ENCODE data around the gene PRUNE2.

DNA sequence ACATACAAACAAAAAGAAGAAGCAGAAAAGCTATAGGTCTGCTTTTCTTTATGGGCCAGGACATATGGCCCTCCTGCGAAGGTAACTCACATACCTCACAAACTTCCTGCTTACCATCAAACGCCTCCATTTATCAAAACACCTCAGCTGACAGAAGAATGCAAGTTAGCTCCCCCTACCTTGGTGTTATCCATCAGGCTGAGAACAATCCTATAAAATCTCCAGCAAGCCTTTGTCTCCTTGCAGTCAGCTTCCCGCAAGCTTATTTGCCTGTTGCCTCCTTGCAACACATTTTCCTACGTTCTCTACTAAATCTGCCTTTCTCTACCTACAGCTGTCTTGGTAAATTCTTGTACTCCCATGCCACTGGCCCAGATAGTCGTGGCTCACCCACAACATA is 164.4 kb downstream of the PRUNE2 start:
- TF ChIP-seq, protein P1, sequence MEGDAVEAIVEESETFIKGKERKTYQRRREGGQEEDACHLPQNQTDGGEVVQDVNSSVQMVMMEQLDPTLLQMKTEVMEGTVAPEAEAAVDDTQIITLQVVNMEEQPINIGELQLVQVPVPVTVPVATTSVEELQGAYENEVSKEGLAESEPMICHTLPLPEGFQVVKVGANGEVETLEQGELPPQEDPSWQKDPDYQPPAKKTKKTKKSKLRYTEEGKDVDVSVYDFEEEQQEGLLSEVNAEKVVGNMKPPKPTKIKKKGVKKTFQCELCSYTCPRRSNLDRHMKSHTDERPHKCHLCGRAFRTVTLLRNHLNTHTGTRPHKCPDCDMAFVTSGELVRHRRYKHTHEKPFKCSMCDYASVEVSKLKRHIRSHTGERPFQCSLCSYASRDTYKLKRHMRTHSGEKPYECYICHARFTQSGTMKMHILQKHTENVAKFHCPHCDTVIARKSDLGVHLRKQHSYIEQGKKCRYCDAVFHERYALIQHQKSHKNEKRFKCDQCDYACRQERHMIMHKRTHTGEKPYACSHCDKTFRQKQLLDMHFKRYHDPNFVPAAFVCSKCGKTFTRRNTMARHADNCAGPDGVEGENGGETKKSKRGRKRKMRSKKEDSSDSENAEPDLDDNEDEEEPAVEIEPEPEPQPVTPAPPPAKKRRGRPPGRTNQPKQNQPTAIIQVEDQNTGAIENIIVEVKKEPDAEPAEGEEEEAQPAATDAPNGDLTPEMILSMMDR (optimal IDR thresholded peaks at IDR 0.05 in 1 of 3, IDR thresholded peaks at IDR 0.05 in 1 of 3, conservative IDR thresholded peaks at IDR 0.05 in 1 of 3; ENCODE audit: extremely low read depth in 1 of 3, insufficient read depth in 2 of 3, low read length in 3 of 3), result no peak
- TF ChIP-seq EZH2 (IDR thresholded peaks at IDR 0.05; ENCODE audit: low read length), result no peak

Measured in keratinocyte (primary cell).